Osteoblast (primary cell): ENCODE measurements around the gene ST3GAL2. TPM values are rescaled to one million over a fixed set of nuclear protein-coding genes. Genes with fewer than 3 reads are reported as not detected.

ENCODE experiments used
- DNase-seq: peaks from one replicate; pipeline ENCODE4 v3.0.0; 2011; ENCODE audit warnings: low spot score, mixed read lengths; ENCODE audit not compliant: insufficient read length; ENCODE audit errors: missing footprints
- H2AFZ ChIP-seq: 2 replicates; pipeline ENCODE4 v1.6.0; 2011; ENCODE audit warnings: mild to moderate bottlenecking, low read length
- H3K27ac ChIP-seq: 2 replicates; pipeline ENCODE4 v1.5.1; 2011; ENCODE audit warnings: mild to moderate bottlenecking, low read depth, low read length, moderate library complexity
- H3K27me3 ChIP-seq: 2 replicates; pipeline ENCODE4 v1.6.0; 2012; ENCODE audit warnings: mild to moderate bottlenecking, control low read depth, inconsistent platforms, low read length, moderate library complexity; ENCODE audit not compliant: insufficient read depth
- H3K36me3 ChIP-seq: 2 replicates; pipeline ENCODE4 v1.5.1; 2011; ENCODE audit warnings: mild to moderate bottlenecking, low read length, control low read depth, moderate library complexity; ENCODE audit not compliant: insufficient read depth
- H3K4me1 ChIP-seq: 2 replicates; pipeline ENCODE4 v1.5.1; 2011; ENCODE audit warnings: mild to moderate bottlenecking, low read length, control low read depth, moderate library complexity; ENCODE audit not compliant: insufficient read depth
- H3K4me2 ChIP-seq: 2 replicates; pipeline ENCODE4 v1.6.0; 2011; ENCODE audit warnings: mild to moderate bottlenecking, low read length; ENCODE audit not compliant: insufficient read depth
- H3K4me3 ChIP-seq: fragments of 200-600 bp; sonication (generic); 3 replicates; pipeline ENCODE4 v1.5.1; 2012; ENCODE audit warnings: mild to moderate bottlenecking, low read length, inconsistent platforms; ENCODE audit not compliant: insufficient read depth
- H3K79me2 ChIP-seq: 2 replicates; pipeline ENCODE4 v1.6.0; 2012; ENCODE audit warnings: mild to moderate bottlenecking, low read length, control low read depth, inconsistent platforms; ENCODE audit not compliant: insufficient read depth
- H3K9me3 ChIP-seq: 2 replicates; pipeline ENCODE4 v1.5.1; 2011; ENCODE audit warnings: low read depth, low read length, control low read depth
- H4K20me1 ChIP-seq: 2 replicates; pipeline ENCODE4 v1.6.0; 2012; ENCODE audit warnings: mild to moderate bottlenecking, low read length, control low read depth; ENCODE audit not compliant: insufficient read depth
- CTCF ChIP-seq: IDR thresholded peaks from 2 replicates; pipeline ENCODE4 v1.5.1; 2011; ENCODE audit warnings: mild to moderate bottlenecking, low read depth, low read length, moderate library complexity; ENCODE audit errors: extremely low read depth
- total RNA-seq: library from RNA; depleted of rRNA; stranded (reverse); fragments of >200 nt; gene quantifications from 2 replicates; pipeline ENCODE4 v1.2.3, GENCODE V29; 2012

ST3GAL2 gene
- total RNA-seq, 1 donor: 22.4 TPM

GRCh38 chr16:70380248-70380918, 58.5 kb downstream of the ST3GAL2 start:
- no peaks in the 10 kb centered on the region for H3K27me3 ChIP-seq
- peak overlapping the region; percentile 91 for H3K4me3 ChIP-seq
- DNase-seq: peak; percentile 87
- H4K20me1 ChIP-seq: no peaks in the 10 kb centered on the region
- TF ChIP-seq CTCF: no peak
- H3K9me3 ChIP-seq: no peaks in the 10 kb centered on the region
- peak overlapping the region; percentile 76 for H3K27ac ChIP-seq
- peaks cover 29% of the 10 kb centered on the region for H3K36me3 ChIP-seq
- no peak overlapping the region for H2AFZ ChIP-seq
- peaks cover 7% of the 10 kb centered on the region for H3K4me1 ChIP-seq
- H3K4me2 ChIP-seq: peak overlapping the region; percentile 91
- H3K79me2 ChIP-seq: peaks cover 18% of the 10 kb centered on the region

GRCh38 chr16:70378869-70379493, 59.9 kb downstream of the ST3GAL2 start:
- DNase-seq: no peak
- H3K9me3 ChIP-seq: no peaks in the 10 kb centered on the region
- H3K4me3 ChIP-seq: no peak overlapping the region
- H2AFZ ChIP-seq: no peak overlapping the region
- no peak overlapping the region for H3K4me2 ChIP-seq
- H3K79me2 ChIP-seq: peaks cover 18% of the 10 kb centered on the region
- no peak for TF ChIP-seq CTCF
- H3K36me3 ChIP-seq: peaks cover 39% of the 10 kb centered on the region
- peaks cover 7% of the 10 kb centered on the region for H3K4me1 ChIP-seq
- no peak overlapping the region for H3K27ac ChIP-seq
- H4K20me1 ChIP-seq: no peaks in the 10 kb centered on the region
- H3K27me3 ChIP-seq: no peaks in the 10 kb centered on the region

- no peak for TF ChIP-seq CTCF
- no peak overlapping the region for H3K27ac ChIP-seq
Measured at GRCh38 chr16:70377782-70378181, 61.1 kb downstream of the ST3GAL2 start.

More at GRCh38 chr16:70377782-70378181, 61.1 kb downstream of the ST3GAL2 start:
- no peak for DNase-seq
- Histone ChIP-seq H3K36me3 (peaks cover 46% of the 10 kb centered on the region), H3K9me3 (no peaks in the 10 kb centered on the region), H3K4me1 (peaks cover 7% of the 10 kb centered on the region), H2AFZ (no peak overlapping the region), H3K4me2 (no peak overlapping the region), H3K4me3 (no peak overlapping the region), H3K79me2 (peaks cover 18% of the 10 kb centered on the region), H4K20me1 (no peaks in the 10 kb centered on the region), H3K27me3 (no peaks in the 10 kb centered on the region)
